NCI-H1694 treated with DMSO at 0.1 percent for 48 hours (cell line): ENCODE results near the gene BBLN.
"Not testable (repeated sequence)": the region's sequence is repeated elsewhere in the genome, so short reads cannot be mapped to it uniquely, and the experiment has no call there.

Experiments
- DNase-seq: peaks from one replicate; lab custom pipeline; 2025; lab: John Stamatoyannopoulos, UW

BBLN gene, protein sequence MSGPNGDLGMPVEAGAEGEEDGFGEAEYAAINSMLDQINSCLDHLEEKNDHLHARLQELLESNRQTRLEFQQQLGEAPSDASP

DNA sequence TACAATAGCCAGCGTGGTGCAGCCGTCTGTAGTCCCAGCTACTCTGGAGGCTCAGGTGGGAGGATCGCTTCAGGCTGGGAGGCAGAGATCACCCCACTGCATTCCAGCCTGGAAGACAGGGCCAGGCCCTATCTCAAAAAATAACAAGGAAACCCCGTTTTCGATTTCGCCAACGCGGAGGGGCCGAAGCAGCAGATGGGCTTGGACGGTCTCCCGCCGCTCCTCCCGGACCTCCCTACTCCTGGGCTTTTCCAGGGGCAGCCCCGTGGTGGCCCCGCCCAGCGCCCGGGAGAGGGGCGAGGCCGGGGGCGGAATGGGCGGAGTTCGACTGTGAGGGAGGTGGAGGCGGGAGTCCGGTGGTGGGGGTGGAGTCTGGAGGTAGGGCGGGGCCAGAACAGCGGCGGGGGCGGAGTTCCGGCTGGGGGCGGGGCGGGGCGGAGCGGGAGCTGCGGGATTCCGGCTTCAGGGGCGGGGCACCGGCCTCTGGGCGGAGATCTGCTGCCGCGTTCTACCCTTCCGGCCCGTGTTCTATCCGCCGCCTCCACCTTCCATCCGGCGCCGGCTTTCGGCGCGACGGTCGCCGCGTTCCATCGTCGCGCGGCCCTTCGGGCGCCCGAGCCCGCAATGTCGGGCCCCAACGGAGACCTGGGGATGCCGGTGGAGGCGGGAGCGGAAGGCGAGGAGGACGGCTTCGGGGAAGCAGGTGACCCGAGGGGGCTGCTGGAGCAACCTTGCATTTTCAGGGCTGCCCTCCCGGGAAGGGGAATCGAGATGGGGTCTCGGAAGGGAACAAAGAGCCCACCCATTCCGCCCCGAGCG lies at the start of gene BBLN:
TSS of gene BBLN (plus strand) at position 482 of the 819 bp plus-strand sequence. CDS start at position 625, 143 bp downstream.
- DNase-seq: peak; percentile 71

DNA sequence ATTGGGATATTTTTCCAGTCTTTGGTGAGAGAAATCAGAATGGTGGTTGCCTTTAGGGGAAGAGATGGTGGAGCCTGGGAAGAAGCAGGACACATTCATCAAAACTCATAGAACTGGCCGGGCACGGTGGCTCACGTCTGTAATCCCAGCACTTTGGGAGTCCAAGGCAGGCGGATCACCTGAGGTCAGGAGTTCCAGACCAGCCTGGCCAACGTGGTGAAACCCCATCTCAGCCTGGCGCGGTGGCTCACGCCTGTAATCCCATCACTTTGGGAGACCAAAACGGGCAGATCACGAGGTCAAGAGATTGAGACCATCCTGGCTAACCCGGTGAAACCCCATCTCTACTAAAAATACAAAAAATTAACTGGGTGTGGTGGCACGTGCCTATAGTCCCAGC lies 48.3 kb upstream of the BBLN start:
- not testable (repeated sequence) for DNase-seq

DNA sequence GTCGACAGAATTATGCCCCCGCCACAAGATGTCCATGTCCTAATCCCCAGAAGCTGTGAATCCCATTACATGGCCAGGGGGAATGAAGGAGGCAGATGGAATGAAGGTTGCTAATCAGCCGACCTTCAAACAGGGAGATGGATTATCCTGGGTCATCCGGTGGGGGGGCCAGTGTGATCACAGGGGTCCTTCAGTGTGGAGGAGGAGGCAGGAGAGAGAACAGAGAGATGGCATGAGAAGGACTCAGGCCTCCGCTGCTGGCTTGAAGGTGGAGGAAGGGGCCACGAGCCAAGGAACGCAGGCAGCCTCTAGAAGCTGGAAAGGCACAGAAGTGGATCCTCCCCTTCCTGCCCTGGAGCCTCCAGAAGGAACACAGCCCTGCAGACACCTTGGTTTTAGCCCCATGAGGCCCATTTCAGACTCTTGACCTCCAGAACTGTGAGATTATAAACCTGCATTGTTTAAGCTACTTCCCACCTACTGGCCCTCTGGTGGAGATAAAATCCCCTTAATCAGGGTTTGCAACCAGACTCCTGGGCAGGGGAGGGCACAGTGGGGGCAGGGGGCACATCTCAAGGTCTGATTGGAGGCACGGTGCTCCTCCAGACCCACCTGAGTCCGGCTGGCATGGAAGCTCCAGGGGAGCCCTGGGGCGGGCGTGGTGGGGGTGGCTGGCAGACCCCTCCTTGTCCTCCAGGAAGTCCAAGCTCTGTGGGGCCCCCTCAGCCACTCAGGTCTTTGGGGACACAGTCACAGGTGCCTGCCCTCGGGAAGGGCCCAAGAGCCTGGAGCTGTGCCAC lies 46.3 kb upstream of the BBLN start:
- no peak for DNase-seq

DNA sequence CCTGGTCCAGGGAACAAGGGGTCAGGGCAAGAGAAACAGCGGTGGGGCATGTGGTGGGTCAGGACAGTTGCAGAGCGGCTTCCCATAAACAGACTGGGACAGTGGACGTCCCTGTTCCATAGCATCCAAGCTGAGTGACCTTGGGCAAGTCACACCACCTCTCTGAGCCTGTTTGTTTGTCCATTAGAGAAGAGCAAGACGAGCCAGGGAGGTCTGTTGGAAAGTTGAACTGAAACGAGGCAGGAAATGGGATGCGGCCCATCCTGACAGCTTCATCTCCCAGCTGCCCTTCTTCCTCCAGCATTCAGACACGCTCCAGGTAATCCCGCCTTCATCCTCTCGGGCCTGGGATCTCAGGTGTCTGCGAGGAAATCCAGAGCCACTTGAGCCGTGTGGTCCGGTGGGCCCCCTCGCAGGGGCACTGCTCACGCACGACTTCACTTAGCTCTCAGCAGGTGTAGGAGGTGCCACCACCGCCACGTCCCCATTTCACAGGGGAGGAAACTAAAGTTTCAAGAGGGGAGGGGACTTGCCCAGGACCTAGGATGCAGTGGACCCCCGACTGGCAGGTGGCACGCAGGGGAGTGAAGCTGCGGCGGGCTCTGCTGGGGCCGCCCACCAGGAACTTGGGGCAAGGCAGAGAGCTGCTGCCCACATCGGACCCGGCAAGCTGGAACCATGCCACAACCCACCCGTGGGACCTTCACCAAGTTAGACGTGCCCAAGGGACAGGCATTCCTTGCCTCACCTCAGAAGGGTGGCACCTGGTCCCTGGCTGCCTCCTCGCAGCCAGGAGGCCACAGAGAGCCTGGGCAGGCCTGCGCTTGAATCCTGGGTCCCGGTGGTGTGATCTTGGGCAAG lies 45.5 kb upstream of the BBLN start:
- no peak for DNase-seq

DNA sequence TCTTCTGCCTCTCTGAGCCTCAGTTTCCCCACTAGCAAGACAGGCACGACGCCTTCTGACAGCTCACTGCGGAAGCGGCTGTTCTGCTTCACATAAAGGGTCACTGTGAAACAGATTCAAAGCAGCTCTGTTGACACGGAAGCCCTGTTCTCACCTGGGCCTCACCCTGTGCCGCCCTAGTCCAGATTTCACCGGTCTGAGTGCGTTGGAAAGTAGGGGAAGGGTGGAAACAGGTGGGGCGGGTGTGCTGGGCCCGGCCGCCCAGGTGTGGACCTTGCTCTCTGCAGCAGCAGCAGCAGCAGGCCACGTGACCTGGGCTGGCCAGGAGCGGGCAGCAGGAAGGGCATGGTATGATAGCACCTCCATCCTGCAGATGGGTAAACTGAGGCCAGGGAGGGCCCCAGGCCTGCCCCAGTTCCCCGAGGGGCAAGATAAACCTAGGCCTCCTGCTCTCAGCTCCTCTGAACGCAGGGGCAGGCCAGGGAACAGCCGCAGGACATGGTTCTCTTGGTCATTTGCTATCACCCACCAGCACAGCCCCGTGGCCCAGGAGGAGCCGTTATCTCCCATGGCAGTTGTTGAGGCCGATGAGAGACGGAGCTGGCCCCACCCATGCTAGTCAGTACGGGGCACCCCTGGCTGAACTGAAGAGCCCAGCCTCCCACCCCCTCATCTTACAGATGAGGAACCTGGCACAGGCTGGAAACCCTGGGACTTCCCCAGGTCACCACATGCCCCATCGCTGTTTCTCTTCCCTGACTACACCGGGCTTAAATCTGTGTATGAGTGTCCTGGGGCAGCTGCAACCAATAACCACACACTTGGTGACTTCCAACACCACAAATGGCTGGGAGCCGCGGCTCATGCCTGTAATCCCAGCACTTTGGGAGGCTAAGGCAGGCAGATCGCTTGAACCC lies 44.6 kb upstream of the BBLN start:
- no peak for DNase-seq

DNA sequence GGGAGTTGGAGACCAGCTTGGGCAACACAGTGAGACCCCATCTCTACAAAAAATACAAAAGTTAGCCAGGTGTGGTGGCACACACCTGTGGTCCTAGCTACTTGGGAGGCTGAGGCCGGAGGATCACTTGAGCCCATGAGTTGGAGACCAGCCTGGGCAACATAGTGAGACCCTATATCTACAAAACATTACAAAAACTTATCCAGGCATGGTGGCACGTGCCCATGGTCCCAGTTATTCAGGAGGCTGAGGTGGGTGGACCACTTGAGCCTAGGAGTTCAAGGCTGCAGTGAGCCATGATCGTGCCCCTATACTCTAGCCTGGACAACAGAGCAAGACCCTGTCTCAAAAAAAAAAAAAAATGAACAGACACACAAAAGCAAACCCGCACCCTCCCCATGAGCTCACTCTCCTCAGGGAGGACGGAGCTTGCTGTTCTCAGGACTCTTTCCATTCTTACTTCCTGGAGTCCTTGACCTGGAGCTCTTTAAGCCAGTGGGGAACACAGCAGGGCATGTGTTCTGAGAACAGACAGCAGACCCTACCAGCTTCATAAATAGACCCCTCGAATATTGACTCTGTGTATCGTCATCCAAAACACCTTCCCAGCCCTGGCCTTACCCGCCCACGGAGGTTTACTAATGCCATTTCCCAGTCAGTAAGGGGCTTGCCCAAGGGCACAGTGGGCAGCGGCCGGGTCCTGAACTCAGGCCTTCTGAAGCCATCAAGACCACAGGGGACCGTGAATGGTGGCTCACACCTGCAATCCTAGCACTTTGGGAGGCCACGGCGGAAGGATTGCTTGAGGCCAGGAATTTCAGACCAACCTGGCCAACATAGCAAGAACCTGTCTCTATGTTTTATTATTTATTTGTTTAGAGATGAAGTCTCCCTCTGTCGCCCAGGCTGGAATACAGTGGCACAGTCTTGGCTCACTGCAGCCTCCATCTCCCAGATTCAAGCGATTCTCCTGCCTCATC lies 43.7 kb upstream of the BBLN start:
- DNase-seq: no peak

DNA sequence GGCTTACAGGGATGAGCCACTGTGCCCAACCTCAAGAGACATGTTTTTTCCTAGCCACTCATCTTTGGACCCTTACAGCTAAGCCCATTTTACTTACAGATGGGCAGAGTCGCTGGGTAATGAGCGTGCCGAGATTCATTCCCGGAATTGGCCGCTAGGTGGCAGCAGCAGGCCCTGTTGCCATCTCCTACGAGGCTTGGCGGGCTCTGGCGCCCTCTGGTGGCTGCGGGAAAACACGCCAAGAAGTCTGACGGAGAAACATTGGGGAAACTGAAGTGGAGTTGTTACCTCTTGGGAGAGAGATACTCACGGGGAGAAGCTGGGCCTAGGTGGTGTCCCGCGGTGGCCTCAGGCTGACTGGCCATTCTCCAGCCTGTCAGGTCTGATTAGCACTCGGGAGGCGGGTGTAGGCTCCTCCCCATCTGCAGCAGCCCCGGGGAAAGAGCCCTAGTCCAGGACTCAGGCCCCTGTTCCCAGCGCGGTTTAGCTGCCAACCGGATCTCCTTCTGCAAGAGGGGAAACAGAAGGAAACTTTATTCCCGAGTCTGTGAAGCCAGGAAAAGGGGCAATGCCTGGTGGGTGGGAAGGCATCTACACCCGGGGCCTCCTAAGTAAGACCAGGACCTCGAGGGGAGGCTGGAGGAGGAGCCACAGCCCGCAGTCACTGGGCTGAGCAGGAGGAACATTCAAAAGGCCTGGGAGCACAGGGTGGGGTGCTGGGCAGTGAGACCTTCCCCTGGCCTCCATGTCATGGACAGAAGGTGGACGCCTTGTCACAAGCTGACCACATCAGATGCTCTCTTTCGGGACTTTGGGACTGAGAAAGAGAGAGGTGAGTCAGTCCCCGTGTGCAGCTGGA lies 42.2 kb upstream of the BBLN start:
- DNase-seq: peak; percentile 71

DNA sequence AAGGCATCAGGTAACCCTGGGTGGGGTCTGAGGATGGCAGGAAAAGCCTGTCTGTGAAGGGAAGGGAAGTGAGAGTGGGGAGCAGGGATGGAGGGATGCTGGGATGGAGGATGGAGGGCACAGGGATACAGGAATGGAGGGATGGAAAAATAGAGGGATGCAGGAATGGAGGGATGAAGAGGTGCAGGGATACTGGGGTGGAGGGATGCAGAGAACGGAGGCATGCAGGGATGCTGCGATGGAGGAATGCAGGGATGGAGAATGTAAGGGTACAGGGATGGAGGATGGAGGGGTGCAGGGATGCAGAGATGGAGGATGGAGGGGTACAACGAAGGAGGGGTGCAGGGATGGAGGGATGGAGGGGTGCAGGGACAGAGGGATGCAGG lies 41.6 kb upstream of the BBLN start:
- no peak for DNase-seq

DNA sequence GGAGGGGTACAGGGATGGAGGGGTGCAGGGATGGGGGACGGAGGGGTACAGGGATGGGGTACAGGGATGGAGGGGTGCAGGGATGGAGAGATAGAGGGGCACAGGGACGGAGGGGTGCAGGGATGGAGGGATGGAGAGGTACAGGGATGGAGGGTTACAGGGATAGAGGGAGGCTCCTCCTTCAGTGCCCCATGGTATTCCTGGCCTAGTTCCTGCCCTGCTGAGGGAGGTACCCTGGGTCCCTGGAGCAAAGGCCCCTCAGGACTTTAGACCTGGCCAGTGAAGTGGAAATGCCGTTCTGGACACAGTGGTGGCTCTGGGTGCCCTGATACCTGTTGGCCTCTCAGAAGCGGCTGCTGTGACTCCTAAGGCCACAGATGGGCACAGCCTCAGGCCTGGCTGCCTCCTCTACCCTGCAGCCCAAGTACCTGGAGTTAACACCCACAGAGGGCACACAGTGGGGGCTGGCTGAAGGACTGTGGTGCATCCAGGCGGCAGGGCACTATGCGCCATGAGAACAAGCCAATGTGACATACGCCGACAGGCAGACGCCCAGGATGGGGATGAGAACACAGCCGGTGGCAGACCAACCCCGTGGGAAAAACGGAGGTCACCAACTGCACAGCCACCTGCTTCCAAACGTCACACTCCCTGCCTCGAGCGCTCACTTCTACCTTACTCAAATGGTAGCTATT lies 40.9 kb upstream of the BBLN start:
- peak; percentile 9 for DNase-seq

DNA sequence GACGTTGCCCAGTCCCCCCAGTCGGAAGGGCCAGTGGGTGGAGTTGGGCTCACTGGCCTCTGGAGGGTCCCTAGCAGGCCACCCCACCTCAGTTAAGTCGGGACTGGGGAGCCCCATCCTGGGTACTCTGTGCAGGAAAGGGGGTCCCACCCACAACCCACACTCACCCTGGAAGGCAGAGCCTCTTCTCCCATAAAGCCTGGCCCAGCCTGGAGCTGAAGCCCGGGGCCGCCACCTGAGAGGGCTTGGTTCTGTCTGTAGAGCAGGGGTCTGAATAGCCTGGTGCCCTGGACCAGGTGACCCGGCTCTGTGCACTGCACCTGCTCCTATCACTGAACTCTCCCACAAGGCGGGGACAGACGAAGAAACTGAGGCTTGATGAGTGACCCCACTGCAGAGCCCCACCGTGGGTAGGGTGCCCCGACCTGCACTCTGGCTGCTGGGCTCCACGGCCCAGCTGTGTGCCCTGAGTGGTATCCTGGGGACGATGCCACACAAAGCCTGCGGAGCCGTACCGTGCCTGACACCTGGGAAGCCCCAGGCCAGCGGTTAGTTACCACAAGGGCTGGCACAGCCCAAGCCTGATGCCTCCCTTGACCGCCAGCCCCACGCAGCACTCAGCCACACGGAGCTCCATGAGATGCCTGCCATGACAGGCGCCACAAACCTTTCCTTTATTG lies 39.9 kb upstream of the BBLN start:
- DNase-seq: no peak

DNA sequence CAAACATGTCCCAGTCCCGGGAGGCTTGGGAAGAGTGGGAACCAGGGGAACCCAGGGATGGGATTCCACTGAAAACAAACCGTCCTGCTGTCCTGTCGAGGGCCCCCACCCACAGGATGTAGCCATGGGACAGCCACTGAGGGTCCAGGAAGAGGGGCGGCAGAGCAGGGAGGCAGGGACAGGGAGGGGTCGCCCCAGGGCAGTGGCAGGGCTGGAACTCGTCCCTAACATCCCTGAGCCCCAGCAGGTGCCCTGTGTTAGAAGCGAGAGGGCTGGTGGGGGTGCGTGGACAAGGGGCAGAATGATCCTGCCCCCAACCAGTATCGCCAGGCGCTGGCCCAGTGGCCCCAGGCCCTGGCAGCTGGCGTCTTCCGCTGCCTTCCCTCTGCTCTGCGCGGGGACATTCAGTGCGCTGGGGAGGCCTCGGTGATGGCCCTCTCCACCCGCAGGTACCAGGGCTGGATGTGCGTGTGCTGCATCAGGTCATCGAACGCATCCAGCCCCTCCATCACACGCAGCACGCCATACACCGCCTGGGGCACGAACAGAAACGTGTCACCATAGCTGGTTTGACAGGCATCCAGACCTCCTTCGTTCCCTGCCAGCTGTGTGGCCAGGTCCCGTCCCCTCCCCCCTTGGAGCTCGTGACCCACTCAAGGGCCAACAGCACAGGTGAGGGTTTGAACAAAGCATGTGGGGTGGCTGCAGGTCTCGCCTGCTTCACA lies 39.2 kb upstream of the BBLN start:
- DNase-seq: no peak

DNA sequence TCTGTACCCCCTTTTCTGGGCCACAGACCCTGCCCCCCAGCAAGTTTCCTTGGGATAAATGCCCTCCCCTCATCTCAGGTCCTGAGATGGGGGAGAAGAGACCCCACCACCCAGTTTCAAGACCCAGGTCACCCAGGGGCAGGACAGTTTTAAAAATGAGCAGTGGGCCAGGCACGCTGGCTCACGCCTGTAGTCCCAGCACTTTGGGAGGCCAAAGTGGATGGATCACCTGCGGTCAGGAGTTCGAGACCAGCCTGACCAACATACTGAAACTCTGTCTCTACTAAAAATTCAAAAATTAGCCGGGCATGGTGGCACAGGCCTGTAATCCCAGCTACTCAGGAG lies 38.6 kb upstream of the BBLN start:
- no peak for DNase-seq

DNA sequence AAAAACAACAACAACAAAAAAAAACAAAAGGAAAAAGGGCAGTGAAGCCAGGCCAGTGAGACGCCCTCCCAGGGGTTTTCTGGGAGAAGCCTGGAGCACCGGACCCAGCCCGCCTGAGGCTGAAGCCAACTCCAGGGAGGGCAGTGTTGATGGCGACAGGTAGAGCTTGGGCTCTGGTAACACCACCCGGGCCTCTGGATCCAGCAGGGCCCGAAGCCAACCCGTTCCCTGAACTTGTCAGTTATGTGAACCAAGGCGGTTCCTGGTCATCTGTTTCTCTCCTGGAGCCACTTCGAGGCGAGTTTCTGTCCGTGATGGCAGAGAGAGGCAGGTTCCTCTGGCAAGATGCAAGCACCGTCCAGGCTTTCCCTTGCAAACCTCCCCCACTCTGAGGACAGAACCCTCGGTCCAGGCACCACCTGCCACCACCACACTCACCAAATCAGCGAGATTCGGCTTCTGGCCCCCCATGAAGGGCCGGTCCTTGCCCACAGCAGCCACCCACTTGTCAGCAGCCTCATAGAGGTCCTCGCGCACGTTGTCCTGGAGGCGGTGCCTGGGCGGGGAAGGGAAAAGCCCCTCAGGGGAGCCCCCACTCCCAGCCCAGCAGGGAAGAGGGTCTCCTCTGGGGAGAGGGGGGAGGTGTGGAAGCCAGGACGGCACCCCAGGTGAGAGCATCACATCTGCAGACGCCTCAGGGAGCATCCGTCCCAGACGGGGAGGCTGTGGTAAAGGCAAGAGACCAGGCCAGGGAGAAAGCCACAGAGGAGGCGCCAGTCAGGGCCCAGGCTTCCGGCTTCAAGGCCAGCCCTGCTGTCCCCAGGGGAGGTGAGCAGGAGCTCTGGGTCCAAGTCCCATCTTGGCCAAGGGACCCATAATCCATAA lies 37.9 kb upstream of the BBLN start:
- DNase-seq: no peak

DNA sequence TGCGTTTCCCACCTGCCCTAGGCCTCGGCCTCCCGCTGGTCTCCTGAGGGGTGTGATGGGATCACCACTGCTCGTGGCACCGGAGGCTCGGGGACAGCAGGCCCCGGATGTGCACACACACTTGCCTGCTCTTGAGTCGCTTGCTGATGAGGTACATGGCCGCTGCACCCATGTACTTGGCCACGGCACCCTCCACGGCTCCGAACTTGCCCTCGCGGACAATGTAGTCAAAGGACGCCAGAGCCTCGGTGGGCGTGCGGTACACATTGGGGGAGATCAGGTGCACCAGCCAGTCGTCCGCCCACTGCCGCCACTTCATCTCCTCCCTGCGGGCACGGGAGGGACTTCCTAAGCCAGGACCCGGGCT lies 37.3 kb upstream of the BBLN start:
- no peak for DNase-seq

DNA sequence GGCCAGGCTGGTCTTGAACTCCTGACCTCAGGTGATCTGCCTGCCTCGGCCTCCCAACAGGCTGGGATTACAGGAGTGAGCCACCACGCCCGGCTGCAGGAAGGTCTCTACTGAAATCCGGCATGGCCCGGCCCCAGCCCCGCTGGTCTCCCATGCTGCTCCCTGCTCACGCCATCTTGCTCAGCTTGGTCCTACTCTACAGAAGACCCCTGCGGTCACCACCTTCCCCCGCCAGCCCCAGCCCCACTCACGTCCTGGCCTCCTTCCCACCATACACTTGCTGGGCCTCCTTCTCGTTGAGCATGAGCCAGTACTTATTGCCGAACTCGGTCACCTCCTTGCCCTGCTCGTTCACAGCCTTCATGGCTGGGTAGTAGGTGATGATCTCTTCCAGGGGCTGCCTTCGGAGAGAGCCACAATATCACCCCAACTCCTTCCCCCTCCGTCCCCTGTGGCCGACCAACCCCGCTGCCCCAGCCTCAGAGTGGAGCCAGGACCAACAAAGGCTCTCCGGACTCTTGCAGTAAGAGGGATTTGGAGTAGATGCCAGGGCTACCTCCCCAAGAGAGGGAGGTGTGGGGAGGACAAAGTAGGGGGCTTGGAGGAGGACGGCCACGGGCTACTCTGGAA lies 36.5 kb upstream of the BBLN start:
- DNase-seq: no peak

DNA sequence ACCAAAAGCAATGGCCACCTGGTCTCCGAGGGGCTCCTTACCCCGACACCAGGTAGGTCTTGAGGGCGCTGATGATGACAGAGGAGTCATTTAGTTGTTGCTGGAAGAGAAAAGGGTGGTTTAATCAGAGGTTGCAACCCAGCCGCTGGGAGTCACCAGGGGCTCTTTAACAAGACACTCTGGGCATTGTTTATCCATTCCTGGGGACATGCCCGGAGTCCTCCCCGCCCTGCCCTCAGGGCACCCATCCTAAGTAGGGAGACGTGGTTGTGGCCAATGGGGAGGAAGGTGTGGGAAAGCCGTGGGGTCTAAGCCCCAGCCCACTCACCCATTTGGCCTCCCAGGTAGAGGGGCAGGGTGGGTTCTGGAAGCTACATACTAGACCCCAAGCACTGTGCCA lies 35.6 kb upstream of the BBLN start:
- DNase-seq: no peak
